Panc1 (cell line): ENCODE data around the gene PLD1. TPM values are rescaled to one million over a fixed set of nuclear protein-coding genes. Genes with fewer than 3 reads are reported as not detected.

Experiments
- ATAC-seq: fragments of 200-7000 bp; cut with Tn5 transposase; 2 replicates; pipeline ENCODE4 v1.9.1; 2020; ENCODE audit warnings: mild to moderate bottlenecking, moderate library complexity
- BruUV-seq: library from RNA; stranded (reverse); fragments of 400-500 nt; replicated peaks from 2 replicates; lab custom pipeline; 2021; lab: Mats Ljungman, UMichigan
- CTCF ChIA-PET: fragments of 300-600 bp; sonication (Branson Sonifier 250); formaldehyde crosslinking; loops from one replicate; lab custom pipeline; 2022; ENCODE audit warnings: antibody characterized with exemption; lab: Charles Lee
- POLR2A ChIA-PET: fragments of 300-600 bp; sonication (Branson Sonifier 250); formaldehyde crosslinking; loops from one replicate; lab custom pipeline; 2022; ENCODE audit warnings: antibody characterized with exemption; lab: Charles Lee
- DNase-seq: peaks from one replicate; pipeline ENCODE4 v3.0.0-alpha.2; 2010; ENCODE audit warnings: low read depth, low spot score
- H3K27ac ChIP-seq: 2 replicates; pipeline ENCODE4 v1.5.1; 2011; ENCODE audit warnings: mild to moderate bottlenecking, low read length, inconsistent platforms
- H3K27me3 ChIP-seq: fragments of 200-500 bp; sonication (Bioruptor generic); 2 replicates; pipeline ENCODE4 v1.6.0; 2014; ENCODE audit warnings: low read length, inconsistent platforms; ENCODE audit not compliant: control insufficient read depth, insufficient read depth
- H3K36me3 ChIP-seq: fragments of 200-500 bp; sonication (Bioruptor generic); 2 replicates; pipeline ENCODE4 v1.5.1; 2014; ENCODE audit warnings: inconsistent platforms, mild to moderate bottlenecking, low read length, moderate library complexity; ENCODE audit not compliant: control insufficient read depth, insufficient read depth
- H3K4me1 ChIP-seq: 2 replicates; pipeline ENCODE4 v1.5.1; 2011; ENCODE audit warnings: inconsistent platforms, mild to moderate bottlenecking, low read length, moderate library complexity; ENCODE audit not compliant: control insufficient read depth, insufficient read depth
- H3K4me3 ChIP-seq, 2 experiments: 2 replicates each; pipeline ENCODE4 v1.5.1; 2011 to 2012; ENCODE audit warnings: low read depth in 2 of 2, low read length in 2 of 2, mild to moderate bottlenecking in 2 of 2, inconsistent platforms in 1 of 2, moderate library complexity in 1 of 2
- H3K9me3 ChIP-seq: fragments of 200-500 bp; sonication (Bioruptor generic); 2 replicates; pipeline ENCODE4 v1.5.1; 2014; ENCODE audit warnings: low read depth, mild to moderate bottlenecking, inconsistent platforms, low read length, moderate library complexity; ENCODE audit not compliant: control insufficient read depth, insufficient read depth
- CTCF ChIP-seq: fragments of 450-650 bp; IDR thresholded peaks from 2 replicates; pipeline ENCODE4 v1.5.1; 2017; ENCODE audit warnings: mild to moderate bottlenecking
- POLR2AphosphoS5 ChIP-seq: IDR thresholded peaks from 2 replicates; pipeline ENCODE4 v1.6.1; 2012; ENCODE audit warnings: mild to moderate bottlenecking, low read depth, low read length, moderate library complexity
- SIN3A ChIP-seq: IDR thresholded peaks from 2 replicates; pipeline ENCODE4 v1.6.1; 2012; ENCODE audit warnings: low read depth, mild to moderate bottlenecking, low read length, moderate library complexity, borderline replicate concordance; ENCODE audit not compliant: insufficient read depth
- TCF7L2 ChIP-seq: IDR thresholded peaks from 2 replicates; pipeline ENCODE4 v1.6.1; 2011; ENCODE audit warnings: mild to moderate bottlenecking, low read depth, low read length, inconsistent platforms
- in situ Hi-C: cut with HindIII; loops from 2 replicates; pipeline ENCODE4 v1.10.0; 2016; ENCODE audit warnings: low sequenced_read_pairs, low pct_unique_long_range_greater_than_20kb
- intact Hi-C: fragments of 100-400 bp; cut with micrococcal nuclease; formaldehyde crosslinking; loops from one replicate; pipeline ENCODE4 v1.10.0; 2022; ENCODE audit not compliant: unreplicated experiment
- total RNA-seq: library from RNA; stranded (reverse); gene quantifications from one replicate; pipeline ENCODE4 v1.2.1, GENCODE V29; 2021; ENCODE audit not compliant: unreplicated experiment
- TF ChIP-seq, protein P1 (sequence below), 2 experiments: IDR thresholded peaks; 2 replicates each; pipeline ENCODE4 v1.6.1; 2011 to 2012; ENCODE audit warnings: low read depth in 2 of 2, control low read depth in 1 of 2, low read length in 1 of 2, mild to moderate bottlenecking in 1 of 2, moderate library complexity in 1 of 2; ENCODE audit not compliant: insufficient read depth in 1 of 2

Gene PLD1
- total RNA-seq, 1 experiment from 2014 or later, result 20.6 TPM

- ChIA-PET CTCF (interaction anchor here (1.1 kb wide), 1 partner anchor 84 kb away, joined by 3 read pairs; no protein-coding TSS in a partner anchor), POLR2A (no interaction called here)
- TF ChIP-seq POLR2AphosphoS5, result no peak
- no peak for TF ChIP-seq SIN3A
- no peak for TF ChIP-seq CTCF
- TF ChIP-seq, protein P1, sequence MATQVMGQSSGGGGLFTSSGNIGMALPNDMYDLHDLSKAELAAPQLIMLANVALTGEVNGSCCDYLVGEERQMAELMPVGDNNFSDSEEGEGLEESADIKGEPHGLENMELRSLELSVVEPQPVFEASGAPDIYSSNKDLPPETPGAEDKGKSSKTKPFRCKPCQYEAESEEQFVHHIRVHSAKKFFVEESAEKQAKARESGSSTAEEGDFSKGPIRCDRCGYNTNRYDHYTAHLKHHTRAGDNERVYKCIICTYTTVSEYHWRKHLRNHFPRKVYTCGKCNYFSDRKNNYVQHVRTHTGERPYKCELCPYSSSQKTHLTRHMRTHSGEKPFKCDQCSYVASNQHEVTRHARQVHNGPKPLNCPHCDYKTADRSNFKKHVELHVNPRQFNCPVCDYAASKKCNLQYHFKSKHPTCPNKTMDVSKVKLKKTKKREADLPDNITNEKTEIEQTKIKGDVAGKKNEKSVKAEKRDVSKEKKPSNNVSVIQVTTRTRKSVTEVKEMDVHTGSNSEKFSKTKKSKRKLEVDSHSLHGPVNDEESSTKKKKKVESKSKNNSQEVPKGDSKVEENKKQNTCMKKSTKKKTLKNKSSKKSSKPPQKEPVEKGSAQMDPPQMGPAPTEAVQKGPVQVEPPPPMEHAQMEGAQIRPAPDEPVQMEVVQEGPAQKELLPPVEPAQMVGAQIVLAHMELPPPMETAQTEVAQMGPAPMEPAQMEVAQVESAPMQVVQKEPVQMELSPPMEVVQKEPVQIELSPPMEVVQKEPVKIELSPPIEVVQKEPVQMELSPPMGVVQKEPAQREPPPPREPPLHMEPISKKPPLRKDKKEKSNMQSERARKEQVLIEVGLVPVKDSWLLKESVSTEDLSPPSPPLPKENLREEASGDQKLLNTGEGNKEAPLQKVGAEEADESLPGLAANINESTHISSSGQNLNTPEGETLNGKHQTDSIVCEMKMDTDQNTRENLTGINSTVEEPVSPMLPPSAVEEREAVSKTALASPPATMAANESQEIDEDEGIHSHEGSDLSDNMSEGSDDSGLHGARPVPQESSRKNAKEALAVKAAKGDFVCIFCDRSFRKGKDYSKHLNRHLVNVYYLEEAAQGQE (IDR thresholded peaks at IDR 0.05; ENCODE audit: insufficient read depth in 1 of 2, low read depth in 2 of 2, low read length in 1 of 2), result no peak
- TF ChIP-seq TCF7L2, result no peak
- no peaks in the 10 kb centered on the region for H3K4me1 ChIP-seq
- no peaks in the 10 kb centered on the region for H3K9me3 ChIP-seq
- DNase-seq (no peak), ATAC-seq (no peak)
- no peaks in the 10 kb centered on the region for H3K36me3 ChIP-seq
- H3K27ac ChIP-seq, result no peak overlapping the region
- H3K4me3 ChIP-seq, result no peak overlapping the region
- intact Hi-C loops, result no loop called here
- in situ Hi-C loops, result no loop called here
- BruUV-seq, result no TSS peak
- H3K27me3 ChIP-seq, result no peaks in the 10 kb centered on the region
Measured at GRCh38 chr3:171688593-171688992, 121.7 kb downstream of the PLD1 start.

DNA sequence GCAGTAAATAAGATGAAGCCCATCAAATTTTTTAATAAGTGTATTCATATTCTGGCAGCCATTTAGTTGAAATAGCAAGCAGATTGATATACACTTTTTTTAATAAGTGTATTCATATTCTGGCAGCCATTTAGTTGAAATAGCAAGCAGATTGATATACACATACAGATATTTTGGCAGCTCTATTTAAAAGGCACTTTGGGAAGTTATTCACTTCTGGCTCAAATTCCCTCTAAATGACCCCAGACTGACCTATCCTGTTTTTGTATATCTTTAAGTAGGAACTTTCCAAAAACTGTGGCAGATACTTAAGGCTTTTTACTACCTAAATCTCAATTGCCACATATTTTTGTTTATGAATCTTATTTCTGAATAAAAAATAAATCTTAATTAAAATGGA, 122.3 kb downstream of the PLD1 start:
- ATAC-seq (no peak), DNase-seq (no peak)
- in situ Hi-C loops (no loop called here), intact Hi-C loops (no loop called here)
- no peak overlapping the region for H3K27ac ChIP-seq
- no peaks in the 10 kb centered on the region for H3K4me1 ChIP-seq
- CTCF ChIA-PET, result no interaction called here
- no peak overlapping the region for H3K4me3 ChIP-seq
- no peaks in the 10 kb centered on the region for H3K9me3 ChIP-seq
- TF ChIP-seq POLR2AphosphoS5 (no peak), CTCF (no peak), SIN3A (no peak), TCF7L2 (no peak)
- TF ChIP-seq, protein P1 (IDR thresholded peaks at IDR 0.05; ENCODE audit: insufficient read depth in 1 of 2, low read depth in 2 of 2, low read length in 1 of 2), result no peak
- no peaks in the 10 kb centered on the region for H3K36me3 ChIP-seq
- BruUV-seq, result no TSS peak
- POLR2A ChIA-PET, result no interaction called here
- H3K27me3 ChIP-seq, result no peaks in the 10 kb centered on the region
